Endometrium (tissue), 2 donors: ENCODE results near the gene SMARCA4.

Experiments
- FAIRE-seq: peaks from 2 replicates; lab custom pipeline; 2012; peaks lifted over from hg19 to GRCh38; lab: Jason Lieb, UNC
- donor health status: control.
- donor health status: control.

Gene SMARCA4

DNA sequence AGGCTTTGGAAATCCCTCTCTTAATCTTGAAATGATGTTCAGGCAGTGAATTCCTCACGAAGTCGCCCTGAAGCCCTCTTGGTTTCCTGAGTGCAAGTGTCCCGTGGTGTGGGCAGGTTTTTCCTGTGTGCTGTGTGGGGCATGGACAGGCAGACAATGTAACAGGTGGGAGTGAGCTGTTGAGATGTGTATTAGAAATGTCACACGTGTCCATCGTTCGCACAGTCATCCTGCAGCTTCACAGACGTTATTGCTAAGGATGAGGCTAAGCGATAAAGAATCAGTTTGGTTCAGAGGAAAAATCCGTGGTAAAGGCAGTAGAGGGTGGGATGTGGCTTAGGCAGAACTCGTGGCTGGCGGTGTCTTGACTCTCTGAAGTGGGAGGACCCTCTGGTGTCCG, 51.7 kb downstream of the SMARCA4 start:
- FAIRE-seq, result no peak

DNA sequence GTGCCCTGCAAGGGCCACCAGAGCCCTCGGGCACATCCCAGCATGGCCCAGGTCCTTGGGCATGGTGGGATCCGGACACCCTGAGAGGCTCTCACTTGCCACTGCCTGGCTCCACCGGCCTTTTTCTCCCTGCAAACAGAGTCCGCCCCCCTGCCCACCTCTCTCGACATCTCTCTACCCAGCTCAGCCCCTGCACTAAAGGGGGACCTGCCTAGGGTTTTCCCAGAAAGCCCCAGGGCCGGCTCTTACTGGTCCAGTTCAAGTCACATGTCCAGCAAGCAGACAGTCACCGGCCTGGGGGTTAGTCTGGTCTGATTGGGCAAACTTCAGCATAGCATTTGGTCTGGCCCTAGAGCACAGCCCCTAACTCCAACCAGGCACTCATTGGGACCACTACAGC, 52.9 kb downstream of the SMARCA4 start:
- FAIRE-seq, result no peak

- FAIRE-seq, result no peak
These were observed 53.6 kb downstream of the SMARCA4 start for GRCh38 chr19:11014403-11014911.

DNA sequence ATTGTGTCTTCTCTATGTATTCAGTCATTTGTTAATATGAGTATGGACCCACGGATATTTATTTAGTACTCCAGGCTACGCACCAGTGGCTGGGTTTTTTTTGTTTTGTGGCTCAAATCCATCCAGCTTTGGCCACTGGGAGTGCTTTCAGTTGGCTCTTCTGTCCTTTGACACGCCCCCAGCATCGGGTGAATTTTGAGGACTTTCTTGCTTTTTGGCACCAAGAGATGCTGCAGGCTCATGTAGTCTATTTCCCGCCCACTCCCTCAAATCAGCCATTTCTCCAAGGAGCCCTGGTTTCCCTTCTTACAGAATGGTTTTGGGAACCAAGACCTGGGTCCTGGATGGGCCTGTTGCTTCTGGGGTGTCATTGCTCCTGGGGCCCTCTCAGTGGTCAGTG, 55.8 kb downstream of the SMARCA4 start:
- FAIRE-seq, result no peak

- no peak for FAIRE-seq
These were observed 56.6 kb downstream of the SMARCA4 start for GRCh38 chr19:11017275-11018035.

DNA sequence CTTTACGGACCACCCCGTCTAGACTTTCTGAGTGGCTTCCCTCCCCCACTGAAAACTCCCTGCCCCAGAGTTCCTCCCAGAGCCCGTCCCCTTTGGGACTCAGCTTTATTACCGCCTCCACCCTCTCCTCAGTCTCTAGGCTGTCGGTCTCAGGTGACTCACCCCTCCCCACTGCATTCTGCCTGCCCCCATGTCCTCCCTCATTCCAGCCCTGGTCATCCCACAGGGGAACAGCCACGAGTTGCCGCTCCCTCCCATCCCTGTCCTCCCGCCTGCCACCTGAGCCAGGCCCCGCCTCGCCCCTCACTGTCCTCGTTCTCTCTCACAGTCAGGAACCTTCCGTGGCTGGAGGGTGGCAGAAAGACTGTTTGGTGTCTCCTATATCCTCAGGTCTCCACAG, 57.3 kb downstream of the SMARCA4 start:
- no peak for FAIRE-seq

- no peak for FAIRE-seq
These were observed 57.9 kb downstream of the SMARCA4 start for GRCh38 chr19:11018763-11019162.

- FAIRE-seq, result no peak
These were observed 58.4 kb downstream of the SMARCA4 start for GRCh38 chr19:11019262-11019661.

DNA sequence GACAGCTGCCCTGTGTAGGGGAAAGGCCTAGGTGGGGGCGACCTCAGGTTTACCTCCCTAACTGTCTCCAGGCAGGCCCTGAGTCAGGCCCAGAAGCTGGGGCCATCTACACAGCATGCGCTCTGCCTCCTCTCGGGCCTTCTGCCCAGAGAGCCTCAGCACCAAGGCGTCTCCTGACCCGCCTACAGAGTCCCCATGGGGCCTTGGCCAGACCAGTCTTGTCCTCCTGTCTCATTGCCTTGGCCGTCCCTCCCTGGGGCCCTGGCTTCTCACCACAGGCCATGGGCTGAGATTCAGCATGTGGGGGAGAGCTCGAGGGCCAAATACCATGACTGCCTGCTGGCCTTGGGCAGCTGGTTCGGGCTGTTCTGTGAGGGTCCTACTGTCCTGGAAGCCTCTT, 59.0 kb downstream of the SMARCA4 start:
- no peak for FAIRE-seq

- FAIRE-seq, result no peak
These were observed 59.6 kb downstream of the SMARCA4 start for GRCh38 chr19:11020423-11020822.

- FAIRE-seq, result no peak
These were observed 60.3 kb downstream of the SMARCA4 start for GRCh38 chr19:11020982-11021759.

- no peak for FAIRE-seq
These were observed 60.9 kb downstream of the SMARCA4 start for GRCh38 chr19:11021760-11022144.

- FAIRE-seq, result no peak
These were observed 62.2 kb downstream of the SMARCA4 start for GRCh38 chr19:11023016-11023415.

DNA sequence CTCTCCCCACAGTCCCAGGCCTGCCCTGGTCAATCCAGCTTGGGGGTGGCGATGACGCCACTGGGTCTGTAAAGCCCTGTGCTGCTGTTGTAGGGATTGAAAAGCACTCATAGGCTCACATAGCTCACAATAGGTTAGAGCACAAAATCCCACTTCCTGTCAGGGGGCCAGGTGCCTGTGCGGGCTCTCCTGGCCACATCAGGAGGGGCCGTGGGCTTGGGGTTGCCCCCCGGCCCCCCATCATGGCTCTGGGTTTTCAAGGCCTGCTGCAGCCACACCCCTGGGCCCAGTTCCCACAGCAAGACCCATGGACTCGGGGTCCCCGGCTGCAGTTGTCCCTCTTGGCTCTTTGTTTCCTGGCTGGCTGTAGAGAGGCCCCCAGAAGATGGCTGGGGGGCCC, 62.9 kb downstream of the SMARCA4 start:
- no peak for FAIRE-seq

- FAIRE-seq, result no peak
These were observed 63.4 kb downstream of the SMARCA4 start for GRCh38 chr19:11024259-11024658.

- no peak for FAIRE-seq
These were observed 64.2 kb downstream of the SMARCA4 start for GRCh38 chr19:11025006-11025405.

DNA sequence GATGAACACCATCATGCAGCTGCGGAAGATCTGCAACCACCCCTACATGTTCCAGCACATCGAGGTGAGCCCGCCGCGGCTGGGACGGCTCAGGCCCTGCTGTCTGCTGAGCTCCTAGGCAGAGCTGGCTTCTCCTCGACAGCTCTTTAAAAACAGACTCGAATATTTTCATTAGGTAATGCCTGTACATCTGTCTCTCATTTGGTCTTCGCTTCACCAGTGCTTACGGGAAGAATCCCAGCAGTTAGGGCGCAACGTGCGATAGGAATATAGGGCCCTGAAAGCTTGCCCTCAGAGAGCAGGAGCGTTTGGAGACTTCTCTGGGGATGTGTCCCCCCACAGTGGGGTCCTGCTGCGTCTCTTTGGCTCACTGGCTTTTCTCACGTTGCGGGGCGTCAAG, 64.6 kb downstream of the SMARCA4 start:
- FAIRE-seq, result no peak

- no peak for FAIRE-seq
These were observed 65.2 kb downstream of the SMARCA4 start for GRCh38 chr19:11025997-11026396.

DNA sequence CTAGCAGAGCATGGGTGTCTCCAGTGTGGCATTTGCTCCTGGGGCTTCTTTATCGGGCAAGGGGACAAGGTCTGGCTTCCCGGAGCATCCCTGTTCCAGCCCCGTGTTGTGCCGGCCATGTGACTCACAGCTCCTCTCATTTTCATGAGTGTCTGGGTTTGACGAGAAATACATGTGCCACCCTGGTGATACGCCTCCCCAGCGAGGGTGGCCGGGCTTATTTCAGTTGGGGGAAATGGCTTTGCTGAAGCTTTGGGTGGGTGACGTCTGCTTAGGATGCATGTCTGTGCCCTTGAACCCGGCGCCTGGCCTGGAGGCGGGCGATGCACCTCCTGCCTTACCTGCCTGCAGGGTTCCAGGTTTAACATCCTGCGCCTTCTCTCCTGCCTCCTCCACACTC, 66.6 kb downstream of the SMARCA4 start:
- no peak for FAIRE-seq

DNA sequence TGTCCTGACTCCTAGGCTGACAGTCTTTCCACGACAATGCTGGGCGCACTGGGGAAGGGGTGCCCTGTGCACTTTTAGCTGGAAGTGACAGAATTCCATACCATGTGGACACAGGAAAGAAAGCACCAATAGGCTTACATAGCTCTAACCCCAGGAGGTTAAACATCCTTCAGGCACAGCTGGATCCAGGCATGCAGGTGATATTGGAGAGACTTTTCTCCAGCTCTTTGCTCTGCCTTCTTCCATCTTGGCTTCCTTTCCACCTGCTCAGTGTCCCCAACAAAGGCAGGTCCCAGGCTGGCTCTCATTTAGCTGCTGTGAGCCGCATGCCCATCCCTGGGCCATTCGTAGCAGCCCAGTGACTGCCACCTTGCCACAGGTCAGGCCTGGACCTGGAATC, 67.3 kb downstream of the SMARCA4 start:
- no peak for FAIRE-seq

- FAIRE-seq, result no peak
These were observed 70.7 kb downstream of the SMARCA4 start for GRCh38 chr19:11031421-11032070.

DNA sequence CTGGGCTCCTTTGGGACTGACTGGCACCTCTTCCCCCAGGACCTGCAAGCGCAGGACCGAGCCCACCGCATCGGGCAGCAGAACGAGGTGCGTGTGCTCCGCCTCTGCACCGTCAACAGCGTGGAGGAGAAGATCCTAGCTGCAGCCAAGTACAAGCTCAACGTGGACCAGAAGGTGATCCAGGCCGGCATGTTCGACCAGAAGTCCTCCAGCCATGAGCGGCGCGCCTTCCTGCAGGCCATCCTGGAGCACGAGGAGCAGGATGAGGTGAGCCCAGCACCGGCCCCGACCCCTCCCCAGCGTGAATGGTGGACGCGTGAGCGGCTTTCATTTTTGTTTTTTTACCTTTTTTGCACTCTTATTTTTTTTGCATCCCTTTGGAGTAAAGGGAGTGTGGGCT, 72.4 kb downstream of the SMARCA4 start:
- FAIRE-seq, result no peak

- FAIRE-seq, result no peak
These were observed 72.9 kb downstream of the SMARCA4 start for GRCh38 chr19:11033763-11034162.
